AG04449 (cell line): ENCODE data around the gene OR6A2.

Experiments used
- CTCF ChIA-PET: fragments of 350-600 bp; formaldehyde crosslinking; extraction: SDS; loops from one replicate; lab custom pipeline; 2021; ENCODE audit warnings: antibody characterized with exemption; lab: Yijun Ruan, JAX
- POLR2A ChIA-PET: fragments of 400-600, 350-600 bp; formaldehyde crosslinking; extraction: SDS; loops from one replicate; lab custom pipeline; 2020; ENCODE audit warnings: antibody characterized with exemption, inconsistent platforms; lab: Yijun Ruan, JAX
- DNase-seq: peaks from one replicate; pipeline ENCODE4 v3.0.0-alpha.2; 2010; ENCODE audit warnings: low read depth, low spot score
- H3K4me3 ChIP-seq: 2 replicates; pipeline ENCODE4 v1.5.1; 2011; ENCODE audit warnings: low read depth, mild to moderate bottlenecking, control low read depth, low read length
- CTCF ChIP-seq: IDR thresholded peaks from one replicate; pipeline ENCODE4 v1.5.1; 2011; ENCODE audit warnings: mild to moderate bottlenecking, moderate library complexity, low read length, control low read depth, inconsistent platforms; ENCODE audit not compliant: insufficient read depth; ENCODE audit errors: missing control alignments

OR6A2 gene

GRCh38 chr11:6755303-6755952 lies 44.1 kb downstream of the OR6A2 start:
- no peak for DNase-seq
- ChIA-PET POLR2A (no interaction called here), CTCF (interaction anchor here (0.6 to 12.0 kb wide), 31 partner anchors 8 to 611 kb away, joined by 3 to 141 read pairs (median 4); partner anchors contain the start of gene OR2AG1)
- peak; percentile 77 for TF ChIP-seq CTCF
- H3K4me3 ChIP-seq, result no peak overlapping the region

GRCh38 chr11:6747097-6747668 lies 52.3 kb downstream of the OR6A2 start:
- no peak for TF ChIP-seq CTCF
- DNase-seq, result no peak
- POLR2A ChIA-PET, result no interaction called here
- no peak overlapping the region for H3K4me3 ChIP-seq
- CTCF ChIA-PET, result interaction anchor here (1.1 to 12.0 kb wide), 5 partner anchors 9 to 46 kb away, joined by 3 to 141 read pairs (median 3); no protein-coding TSS in a partner anchor

- no peak for TF ChIP-seq CTCF
- no peak for DNase-seq
- CTCF ChIA-PET, result interaction anchor here (1.1 to 12.0 kb wide), 5 partner anchors 9 to 46 kb away, joined by 3 to 141 read pairs (median 3); no protein-coding TSS in a partner anchor
- no peak overlapping the region for H3K4me3 ChIP-seq
- POLR2A ChIA-PET, result no interaction called here
These were observed 52.9 kb downstream of the OR6A2 start for GRCh38 chr11:6746626-6747025.

- no peak for TF ChIP-seq CTCF
- H3K4me3 ChIP-seq, result no peak overlapping the region
- POLR2A ChIA-PET, result no interaction called here
- CTCF ChIA-PET, result interaction anchor here (1.1 to 12.0 kb wide), 4 partner anchors 8 to 24 kb away, joined by 3 to 141 read pairs (median 28); no protein-coding TSS in a partner anchor
- no peak for DNase-seq
These were observed 53.3 kb downstream of the OR6A2 start for GRCh38 chr11:6746086-6746618.

GRCh38 chr11:6745465-6746015 lies 53.9 kb downstream of the OR6A2 start:
- DNase-seq, result no peak
- ChIA-PET CTCF (interaction anchor here (1.3 to 12.0 kb wide), 3 partner anchors 7 to 17 kb away, joined by 3 to 141 read pairs (median 54); no protein-coding TSS in a partner anchor), POLR2A (no interaction called here)
- TF ChIP-seq CTCF, result no peak
- no peak overlapping the region for H3K4me3 ChIP-seq

GRCh38 chr11:6745018-6745417 lies 54.5 kb downstream of the OR6A2 start:
- no peak for DNase-seq
- CTCF ChIA-PET, result interaction anchor here (5.6 to 12.0 kb wide), 2 partner anchors 7 to 11 kb away, joined by 54 to 141 read pairs; no protein-coding TSS in a partner anchor
- no peak for TF ChIP-seq CTCF
- H3K4me3 ChIP-seq, result no peak overlapping the region
- POLR2A ChIA-PET, result no interaction called here
